Measurements from ENCODE around the gene ASPSCR1.

ASPSCR1 gene

GRCh38 chr17:81991684-81992305 lies 14.4 kb downstream of the ASPSCR1 start:
- H3K4me3 ChIP-seq (ENCODE audit: low read depth, low read length) = no peak overlapping the region
- H3K27me3 ChIP-seq (ENCODE audit: insufficient read depth, low read length) = no peaks in the 10 kb centered on the region
- no peak overlapping the region for H3K27ac ChIP-seq (ENCODE audit: low read depth, low read length)
- no peak overlapping the region for H2AFZ ChIP-seq (ENCODE audit: low read length, unreplicated experiment)
- H3K36me3 ChIP-seq (ENCODE audit: insufficient read depth, low read length) = no peaks in the 10 kb centered on the region
- peaks cover 8% of the 10 kb centered on the region for H3K4me1 ChIP-seq (ENCODE audit: control insufficient read depth, insufficient read depth, low read length, unreplicated experiment)
- no peaks in the 10 kb centered on the region for H3K79me2 ChIP-seq (ENCODE audit: control insufficient read depth, insufficient read depth, low read length, unreplicated experiment)

DNA sequence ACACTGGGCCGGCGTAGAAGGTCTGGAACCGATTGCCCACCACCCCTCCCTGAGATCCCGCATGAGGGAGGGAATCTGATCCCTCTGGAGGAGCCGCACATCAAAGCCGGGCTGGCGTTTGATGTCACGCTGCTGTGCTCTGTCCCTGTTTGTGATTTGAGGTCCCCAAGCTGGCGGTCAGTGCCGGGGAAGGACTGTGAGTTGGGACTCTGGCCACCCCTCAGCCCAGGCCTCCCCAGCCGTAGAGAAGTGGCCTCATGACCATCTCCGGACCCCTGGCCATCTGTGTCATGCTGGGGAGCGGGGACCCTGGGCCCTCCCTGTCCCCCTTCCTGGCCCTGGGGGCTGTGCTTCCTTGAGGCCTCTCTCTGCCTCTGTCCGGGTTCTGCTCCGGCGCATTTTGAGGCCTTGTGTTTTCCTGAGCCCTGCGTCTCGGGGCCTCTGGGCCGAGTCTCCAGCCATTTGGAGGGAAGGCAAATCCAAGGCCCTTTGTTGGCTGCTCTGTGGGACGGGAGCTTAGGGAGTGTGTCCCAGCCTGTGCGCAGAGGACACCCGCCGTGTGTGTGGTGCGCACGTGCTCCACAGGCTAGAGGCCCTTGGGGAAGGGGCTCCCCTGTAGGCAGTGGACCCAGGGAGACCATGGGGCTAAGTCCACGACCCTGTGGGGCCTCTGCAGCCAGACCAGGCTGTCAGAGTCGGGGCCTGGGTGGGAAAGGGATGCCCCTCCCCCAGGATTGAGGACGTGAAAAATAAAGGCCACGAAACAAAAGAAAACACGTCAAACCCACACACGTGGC lies 15.1 kb downstream of the ASPSCR1 start:
- Histone ChIP-seq H3K4me1 (ENCODE audit: control insufficient read depth, insufficient read depth, low read length, unreplicated experiment) (peaks cover 8% of the 10 kb centered on the region), H3K27me3 (ENCODE audit: insufficient read depth, low read length) (no peaks in the 10 kb centered on the region), H3K36me3 (ENCODE audit: insufficient read depth, low read length) (no peaks in the 10 kb centered on the region), H3K27ac (ENCODE audit: low read depth, low read length) (no peak overlapping the region), H3K79me2 (ENCODE audit: control insufficient read depth, insufficient read depth, low read length, unreplicated experiment) (no peaks in the 10 kb centered on the region), H3K4me3 (ENCODE audit: low read depth, low read length) (no peak overlapping the region), H2AFZ (ENCODE audit: low read length, unreplicated experiment) (no peak overlapping the region)

DNA sequence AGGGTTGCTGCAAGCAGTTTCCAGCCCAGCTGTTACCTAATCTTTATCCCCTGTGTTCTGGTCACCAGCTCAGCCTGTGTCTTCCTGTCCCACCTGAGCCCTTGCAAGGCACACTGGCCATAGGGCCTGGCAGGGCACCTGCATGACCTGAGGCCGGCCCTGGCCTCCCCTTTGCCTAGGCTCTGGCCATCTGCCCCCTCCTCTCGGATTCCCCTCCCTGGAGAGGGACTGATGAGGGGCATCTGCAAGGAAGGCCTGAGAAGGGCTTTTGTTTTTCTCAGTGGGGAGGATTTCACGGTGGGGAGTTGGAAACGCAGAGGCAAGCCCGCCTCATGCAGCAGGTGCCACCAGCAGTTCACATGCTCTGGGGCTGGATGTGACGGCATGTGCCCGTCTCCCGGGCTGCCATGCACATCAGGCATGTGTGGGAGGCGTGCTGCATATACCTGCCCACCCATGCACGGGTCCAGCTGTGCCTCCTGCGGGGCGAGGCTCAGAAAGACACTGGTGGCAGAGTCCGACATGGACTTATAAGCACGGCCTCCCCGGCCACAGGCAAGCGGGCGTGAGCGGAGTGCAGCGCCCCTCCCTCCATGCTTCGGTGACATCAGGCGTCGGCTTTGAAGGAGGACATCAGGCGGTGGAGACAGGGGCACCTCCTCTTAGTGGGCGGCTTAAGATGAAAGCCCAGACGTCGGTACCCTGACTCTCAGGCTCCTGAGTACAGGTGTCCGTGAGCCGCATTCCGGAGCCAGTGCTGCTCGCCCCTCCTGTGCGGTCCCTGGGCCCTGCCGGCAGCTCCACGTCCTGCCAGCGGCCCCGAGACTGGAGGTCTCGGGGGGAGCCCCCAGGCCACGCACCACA lies 16.5 kb downstream of the ASPSCR1 start:
- no peak overlapping the region for H2AFZ ChIP-seq (ENCODE audit: low read length, unreplicated experiment)
- no peaks in the 10 kb centered on the region for H3K27me3 ChIP-seq (ENCODE audit: insufficient read depth, low read length)
- H3K27ac ChIP-seq (ENCODE audit: low read depth, low read length) = no peak overlapping the region
- no peaks in the 10 kb centered on the region for H3K79me2 ChIP-seq (ENCODE audit: control insufficient read depth, insufficient read depth, low read length, unreplicated experiment)
- no peak overlapping the region for H3K4me3 ChIP-seq (ENCODE audit: low read depth, low read length)
- no peaks in the 10 kb centered on the region for H3K36me3 ChIP-seq (ENCODE audit: insufficient read depth, low read length)
- H3K4me1 ChIP-seq (ENCODE audit: control insufficient read depth, insufficient read depth, low read length, unreplicated experiment) = peaks cover 8% of the 10 kb centered on the region

GRCh38 chr17:81994593-81995462 lies 17.4 kb downstream of the ASPSCR1 start:
- Histone ChIP-seq H3K27ac (ENCODE audit: low read depth, low read length) (no peak overlapping the region), H2AFZ (ENCODE audit: low read length, unreplicated experiment) (no peak overlapping the region), H3K36me3 (ENCODE audit: insufficient read depth, low read length) (no peaks in the 10 kb centered on the region), H3K79me2 (ENCODE audit: control insufficient read depth, insufficient read depth, low read length, unreplicated experiment) (no peaks in the 10 kb centered on the region), H3K4me1 (ENCODE audit: control insufficient read depth, insufficient read depth, low read length, unreplicated experiment) (peaks cover 8% of the 10 kb centered on the region), H3K27me3 (ENCODE audit: insufficient read depth, low read length) (no peaks in the 10 kb centered on the region), H3K4me3 (ENCODE audit: low read depth, low read length) (no peak overlapping the region)

DNA sequence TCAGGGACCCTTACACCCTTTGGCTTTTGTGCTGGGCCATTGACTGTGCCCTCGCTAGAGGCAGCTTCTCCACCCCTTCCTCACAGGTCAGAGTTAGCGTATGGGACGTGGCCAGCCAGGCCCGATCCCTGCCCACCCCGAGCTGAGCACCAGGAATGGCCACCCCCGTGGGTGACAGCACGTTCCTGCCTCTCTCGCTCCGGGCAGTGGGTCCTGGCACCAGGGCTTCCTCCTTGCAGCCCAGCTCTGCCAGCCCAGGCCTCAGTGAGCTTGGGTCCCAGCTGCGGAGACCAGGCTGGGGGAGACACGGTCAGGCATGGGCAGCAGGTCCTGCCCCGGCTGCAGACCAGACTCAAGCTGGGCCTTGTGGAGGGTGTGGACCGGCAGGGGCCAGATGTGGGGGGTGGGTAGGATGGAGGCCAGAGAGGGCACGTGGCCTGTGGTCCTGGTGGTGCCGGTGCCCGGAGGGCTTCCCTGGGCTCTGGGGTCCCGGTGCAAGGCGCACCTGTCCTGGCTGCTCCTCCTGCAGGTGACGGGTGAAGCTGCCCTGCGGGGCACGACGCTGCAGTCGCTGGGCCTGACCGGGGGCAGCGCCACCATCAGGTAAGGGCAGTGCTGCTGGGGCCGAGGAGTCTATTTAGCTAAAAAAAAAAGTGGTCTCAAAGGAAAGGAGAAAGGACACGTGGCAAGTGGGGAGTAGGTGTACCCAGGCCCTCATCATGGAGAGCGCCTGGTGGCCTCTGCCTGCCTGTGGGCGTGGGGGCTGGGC lies 18.2 kb downstream of the ASPSCR1 start:
- Histone ChIP-seq H3K36me3 (ENCODE audit: insufficient read depth, low read length) (no peaks in the 10 kb centered on the region), H3K4me3 (ENCODE audit: low read depth, low read length) (no peak overlapping the region), H3K79me2 (ENCODE audit: control insufficient read depth, insufficient read depth, low read length, unreplicated experiment) (no peaks in the 10 kb centered on the region), H2AFZ (ENCODE audit: low read length, unreplicated experiment) (no peak overlapping the region), H3K4me1 (ENCODE audit: control insufficient read depth, insufficient read depth, low read length, unreplicated experiment) (peaks cover 8% of the 10 kb centered on the region), H3K27me3 (ENCODE audit: insufficient read depth, low read length) (no peaks in the 10 kb centered on the region), H3K27ac (ENCODE audit: low read depth, low read length) (no peak overlapping the region)

GRCh38 chr17:81996232-81996756 lies 18.9 kb downstream of the ASPSCR1 start:
- Histone ChIP-seq H2AFZ (ENCODE audit: low read length, unreplicated experiment) (no peak overlapping the region), H3K27me3 (ENCODE audit: insufficient read depth, low read length) (no peaks in the 10 kb centered on the region), H3K36me3 (ENCODE audit: insufficient read depth, low read length) (no peaks in the 10 kb centered on the region), H3K27ac (ENCODE audit: low read depth, low read length) (no peak overlapping the region), H3K79me2 (ENCODE audit: control insufficient read depth, insufficient read depth, low read length, unreplicated experiment) (no peaks in the 10 kb centered on the region), H3K4me1 (ENCODE audit: control insufficient read depth, insufficient read depth, low read length, unreplicated experiment) (peaks cover 8% of the 10 kb centered on the region), H3K4me3 (ENCODE audit: low read depth, low read length) (no peak overlapping the region)

DNA sequence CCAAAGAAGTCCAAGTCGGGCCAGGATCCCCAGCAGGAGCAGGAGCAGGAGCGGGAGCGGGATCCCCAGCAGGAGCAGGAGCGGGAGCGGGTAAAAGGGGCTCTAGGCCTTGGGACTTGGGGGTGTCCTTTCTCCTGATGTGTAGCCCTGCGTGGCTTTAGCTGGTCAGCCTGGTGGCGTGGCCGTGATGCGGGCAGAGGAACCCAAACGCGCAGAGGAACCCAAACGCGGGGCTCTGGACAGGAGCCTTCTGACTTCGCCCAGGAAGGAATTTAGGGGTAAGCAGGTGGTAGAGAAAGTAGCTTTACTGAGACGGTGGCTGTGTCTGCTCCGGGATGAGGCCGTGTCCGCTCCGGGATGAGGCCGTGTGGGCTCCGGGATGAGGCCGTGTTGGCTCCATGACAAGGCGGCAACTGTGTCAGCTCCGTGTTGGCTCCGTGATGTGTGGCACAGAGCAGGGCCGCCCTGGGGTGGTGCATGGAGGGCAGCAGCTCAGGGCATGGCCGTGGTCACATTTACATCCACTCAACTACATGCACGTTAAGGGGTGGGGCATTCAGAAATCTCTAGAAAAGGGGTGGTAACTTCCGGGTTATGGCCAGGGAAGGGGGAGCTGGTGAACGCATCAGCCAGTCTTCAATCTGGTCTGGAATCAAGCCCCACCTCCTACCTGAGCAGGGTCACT lies 19.5 kb downstream of the ASPSCR1 start:
- Histone ChIP-seq H3K27ac (ENCODE audit: low read depth, low read length) (no peak overlapping the region), H2AFZ (ENCODE audit: low read length, unreplicated experiment) (no peak overlapping the region), H3K36me3 (ENCODE audit: insufficient read depth, low read length) (no peaks in the 10 kb centered on the region), H3K4me3 (ENCODE audit: low read depth, low read length) (no peak overlapping the region), H3K27me3 (ENCODE audit: insufficient read depth, low read length) (no peaks in the 10 kb centered on the region), H3K79me2 (ENCODE audit: control insufficient read depth, insufficient read depth, low read length, unreplicated experiment) (no peaks in the 10 kb centered on the region), H3K4me1 (ENCODE audit: control insufficient read depth, insufficient read depth, low read length, unreplicated experiment) (peaks cover 4% of the 10 kb centered on the region)

DNA sequence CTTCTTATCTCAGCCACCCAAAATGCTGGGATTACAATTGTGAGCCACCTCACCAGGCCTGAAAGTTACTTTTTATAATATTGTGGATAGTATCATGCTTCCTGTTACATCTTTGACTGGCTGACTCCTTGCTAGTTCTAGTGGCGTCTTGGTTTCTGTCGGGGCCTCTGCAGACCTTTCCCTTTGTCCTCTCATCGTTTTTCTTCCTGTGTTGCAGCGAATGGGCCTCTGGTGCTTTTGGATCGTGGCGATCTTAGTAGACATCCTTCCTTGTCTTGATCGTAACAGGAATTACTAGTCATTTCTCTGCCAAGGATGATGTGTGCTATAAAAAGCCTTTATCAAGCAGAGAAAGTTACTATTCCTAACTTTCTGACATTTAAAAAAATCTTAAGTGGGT lies 20.8 kb downstream of the ASPSCR1 start:
- Histone ChIP-seq H3K4me3 (ENCODE audit: low read depth, low read length) (no peak overlapping the region), H3K27me3 (ENCODE audit: insufficient read depth, low read length) (no peaks in the 10 kb centered on the region), H2AFZ (ENCODE audit: low read length, unreplicated experiment) (no peak overlapping the region), H3K27ac (ENCODE audit: low read depth, low read length) (no peak overlapping the region), H3K4me1 (ENCODE audit: control insufficient read depth, insufficient read depth, low read length, unreplicated experiment) (peaks cover 6% of the 10 kb centered on the region), H3K36me3 (ENCODE audit: insufficient read depth, low read length) (no peaks in the 10 kb centered on the region), H3K79me2 (ENCODE audit: control insufficient read depth, insufficient read depth, low read length, unreplicated experiment) (no peaks in the 10 kb centered on the region)

DNA sequence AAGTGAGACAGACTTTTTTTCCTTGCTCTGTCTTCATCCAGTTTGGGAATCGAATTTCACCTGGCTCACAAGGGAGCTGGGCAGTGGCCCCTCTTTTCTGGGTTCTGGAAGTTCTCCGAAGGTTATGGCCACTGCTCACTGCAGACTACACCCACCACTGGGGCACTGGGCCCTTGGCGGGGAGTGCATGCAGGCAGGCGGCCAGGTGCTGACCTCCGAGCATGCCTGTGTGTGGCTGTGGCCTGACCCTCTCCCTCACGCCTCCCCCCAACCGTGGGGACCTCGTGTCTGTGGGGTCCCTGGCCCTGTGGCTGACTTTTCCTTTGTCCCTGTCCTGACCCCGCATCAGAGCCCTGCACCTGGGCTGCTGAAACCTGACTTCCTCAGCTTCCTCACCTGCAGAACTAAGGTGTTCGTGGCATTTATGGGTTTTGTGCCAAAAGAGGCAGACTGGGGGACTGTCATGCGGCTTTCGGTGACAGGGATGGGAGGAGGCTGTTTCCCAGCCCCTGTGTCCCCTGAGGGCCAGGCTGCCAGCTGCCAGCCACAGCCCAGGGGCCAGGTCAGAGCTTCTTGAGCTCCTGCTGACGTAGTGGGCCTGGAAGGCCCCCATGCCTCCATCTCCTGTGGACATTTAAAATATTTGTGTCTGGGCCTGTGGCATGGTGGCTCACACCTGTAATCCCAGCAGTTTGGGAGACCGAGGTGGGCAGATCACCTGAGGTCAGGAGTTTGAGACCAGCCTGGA lies 21.4 kb downstream of the ASPSCR1 start:
- no peaks in the 10 kb centered on the region for H3K36me3 ChIP-seq (ENCODE audit: insufficient read depth, low read length)
- no peaks in the 10 kb centered on the region for H3K27me3 ChIP-seq (ENCODE audit: insufficient read depth, low read length)
- no peak overlapping the region for H2AFZ ChIP-seq (ENCODE audit: low read length, unreplicated experiment)
- no peak overlapping the region for H3K27ac ChIP-seq (ENCODE audit: low read depth, low read length)
- H3K4me3 ChIP-seq (ENCODE audit: low read depth, low read length) = no peak overlapping the region
- peaks cover 10% of the 10 kb centered on the region for H3K4me1 ChIP-seq (ENCODE audit: control insufficient read depth, insufficient read depth, low read length, unreplicated experiment)
- H3K79me2 ChIP-seq (ENCODE audit: control insufficient read depth, insufficient read depth, low read length, unreplicated experiment) = no peaks in the 10 kb centered on the region
